GM12878 (cell line): ENCODE data around the gene ULK4.

Source experiments
- CBX3 ChIP-seq: fragments of 200-600 bp; sonication (generic); IDR thresholded peaks from 2 replicates; pipeline ENCODE4 v1.6.1; 2016; ENCODE audit warnings: low read depth, borderline replicate concordance
- TCF7 ChIP-seq: IDR thresholded peaks from 2 replicates; pipeline ENCODE4 v1.6.1; 2014; ENCODE audit warnings: antibody characterized with exemption, borderline replicate concordance

DNA sequence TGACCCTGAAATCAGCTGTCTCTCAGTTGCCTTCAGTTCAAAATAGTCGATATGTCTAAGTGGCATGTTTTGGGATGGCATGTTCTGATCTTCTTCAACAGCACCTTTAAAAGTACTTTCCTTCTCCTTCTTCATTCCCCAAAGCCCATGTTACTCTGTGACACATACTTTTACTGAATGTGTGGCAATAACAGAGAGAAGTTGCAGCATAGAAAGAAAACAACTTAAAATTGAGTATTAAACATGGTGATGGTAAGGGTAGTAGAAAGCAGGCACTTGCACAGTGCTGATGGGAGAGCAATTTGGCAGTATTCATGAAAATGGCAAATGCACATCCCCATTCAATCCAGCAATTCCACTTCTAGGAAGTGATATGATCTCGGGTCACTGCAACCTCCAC is 12.3 kb upstream of the ULK4 start:
- TF ChIP-seq TCF7 (no peak), CBX3 (no peak)
